Mucosa of descending colon (tissue), 3 donors: ENCODE measurements around the gene UFD1. TPM values are rescaled to one million over a fixed set of nuclear protein-coding genes. Genes with fewer than 3 reads are reported as not detected.

Experiments
- ATAC-seq: fragments of 200-7000 bp; cut with Tn5 transposase; one replicate; pipeline ENCODE4 v1.9.1; 2020; ENCODE audit warnings: mild to moderate bottlenecking, moderate library complexity
- DNase-seq, 3 donors: peaks; one replicate each; pipeline ENCODE4 v3.0.0-alpha.2; 2020
- H3K36me3 ChIP-seq: fragments of 200-600 bp; one replicate; pipeline ENCODE4 v1.8.0; 2021; ENCODE audit warnings: low read depth, mild to moderate bottlenecking
- H3K4me1 ChIP-seq: fragments of 200-600 bp; one replicate; pipeline ENCODE4 v1.8.0; 2021; ENCODE audit warnings: low read depth, mild to moderate bottlenecking
- H3K4me3 ChIP-seq: fragments of 200-600 bp; one replicate; pipeline ENCODE4 v1.8.0; 2021; ENCODE audit warnings: mild to moderate bottlenecking
- H3K9me3 ChIP-seq: fragments of 200-600 bp; one replicate; pipeline ENCODE4 v1.8.0; 2021; ENCODE audit warnings: mild to moderate bottlenecking
- intact Hi-C, 2 donors: fragments of 100-400 bp; cut with DNase I in 1 of 2; cut with micrococcal nuclease in 1 of 2; formaldehyde crosslinking; loops; one replicate each; pipeline versions ENCODE4 v1.11.0 to v1.11.1; 2022; cut with DNase I, micrococcal nuclease
- total RNA-seq, 3 donors: library from RNA; stranded (reverse); fragmentation: NEBNext Ultra II Directional in 2 of 3; extraction: Animal tissue kit (Norgen Biotek cat#: 25700) in 2 of 3; gene quantifications; one replicate each; pipeline versions ENCODE4 v1.2.1 to v1.2.4, GENCODE V29; 2021 to 2023
- TF ChIP-seq, protein P1 (sequence below): fragments of 200-600 bp; IDR thresholded peaks from one replicate; pipeline ENCODE4 v1.8.0; 2022; ENCODE audit warnings: antibody characterized with exemption, mild to moderate bottlenecking
- donor health status: DM: no; HTN: no; CAD: no; lungs with moderate emphysema.
- donor health status: DM: no; HTN: no; CAD: no.
- donor health status: DM: no; HTN: yes; CAD: no.

The UFD1 gene
- total RNA-seq, 3 donors from 2014 or later, result 48.5 to 71.0 (median 49.9) TPM

DNA sequence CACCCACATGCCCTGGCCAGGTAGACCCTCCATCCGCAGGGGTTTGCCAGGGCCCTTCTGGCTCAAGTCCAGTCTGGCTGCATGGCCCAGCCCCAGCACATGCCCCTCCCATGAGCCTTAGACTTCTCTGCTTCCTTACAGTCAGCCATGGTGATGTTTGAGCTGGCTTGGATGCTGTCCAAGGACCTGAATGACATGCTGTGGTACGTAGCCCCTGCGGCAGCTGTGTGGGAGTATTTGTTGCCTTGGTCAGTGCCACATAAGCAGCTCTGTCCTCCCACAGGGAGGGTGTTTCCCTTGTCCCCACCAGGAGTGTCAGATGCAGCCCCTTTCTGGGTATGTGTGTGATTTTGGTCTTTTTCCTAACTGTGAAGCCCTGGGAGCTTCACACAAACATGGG is 18.3 kb upstream of the UFD1 start:
- Histone ChIP-seq H3K4me1 (no peaks in the 10 kb centered on the region), H3K4me3 (no peak overlapping the region), H3K36me3 (no peaks in the 10 kb centered on the region), H3K9me3 (no peaks in the 10 kb centered on the region)
- ATAC-seq, result no peak
- DNase-seq, result no peak
- intact Hi-C loops, result no loop called here
- TF ChIP-seq, protein P1, sequence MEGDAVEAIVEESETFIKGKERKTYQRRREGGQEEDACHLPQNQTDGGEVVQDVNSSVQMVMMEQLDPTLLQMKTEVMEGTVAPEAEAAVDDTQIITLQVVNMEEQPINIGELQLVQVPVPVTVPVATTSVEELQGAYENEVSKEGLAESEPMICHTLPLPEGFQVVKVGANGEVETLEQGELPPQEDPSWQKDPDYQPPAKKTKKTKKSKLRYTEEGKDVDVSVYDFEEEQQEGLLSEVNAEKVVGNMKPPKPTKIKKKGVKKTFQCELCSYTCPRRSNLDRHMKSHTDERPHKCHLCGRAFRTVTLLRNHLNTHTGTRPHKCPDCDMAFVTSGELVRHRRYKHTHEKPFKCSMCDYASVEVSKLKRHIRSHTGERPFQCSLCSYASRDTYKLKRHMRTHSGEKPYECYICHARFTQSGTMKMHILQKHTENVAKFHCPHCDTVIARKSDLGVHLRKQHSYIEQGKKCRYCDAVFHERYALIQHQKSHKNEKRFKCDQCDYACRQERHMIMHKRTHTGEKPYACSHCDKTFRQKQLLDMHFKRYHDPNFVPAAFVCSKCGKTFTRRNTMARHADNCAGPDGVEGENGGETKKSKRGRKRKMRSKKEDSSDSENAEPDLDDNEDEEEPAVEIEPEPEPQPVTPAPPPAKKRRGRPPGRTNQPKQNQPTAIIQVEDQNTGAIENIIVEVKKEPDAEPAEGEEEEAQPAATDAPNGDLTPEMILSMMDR, result no peak

DNA sequence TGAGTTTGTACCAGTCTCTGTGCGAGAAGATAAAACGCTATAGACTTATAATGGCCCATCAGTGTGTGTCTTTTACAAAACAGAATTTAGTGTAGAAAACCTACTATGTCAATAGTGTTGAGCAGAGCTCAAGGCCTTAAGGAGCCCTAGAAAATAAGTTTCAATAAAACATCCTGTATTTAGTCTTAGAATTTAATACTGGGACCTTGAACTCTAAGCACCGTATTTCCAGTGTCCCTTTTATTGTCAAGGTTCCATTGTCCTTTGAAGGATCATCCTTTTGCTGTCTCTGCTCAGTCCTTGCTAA is 17.3 kb upstream of the UFD1 start:
- intact Hi-C loops, result no loop called here
- no peaks in the 10 kb centered on the region for H3K36me3 ChIP-seq
- no peaks in the 10 kb centered on the region for H3K9me3 ChIP-seq
- no peak overlapping the region for H3K4me3 ChIP-seq
- ATAC-seq (no peak), DNase-seq (no peak)
- H3K4me1 ChIP-seq, result no peaks in the 10 kb centered on the region
- TF ChIP-seq, protein P1, result no peak

DNA sequence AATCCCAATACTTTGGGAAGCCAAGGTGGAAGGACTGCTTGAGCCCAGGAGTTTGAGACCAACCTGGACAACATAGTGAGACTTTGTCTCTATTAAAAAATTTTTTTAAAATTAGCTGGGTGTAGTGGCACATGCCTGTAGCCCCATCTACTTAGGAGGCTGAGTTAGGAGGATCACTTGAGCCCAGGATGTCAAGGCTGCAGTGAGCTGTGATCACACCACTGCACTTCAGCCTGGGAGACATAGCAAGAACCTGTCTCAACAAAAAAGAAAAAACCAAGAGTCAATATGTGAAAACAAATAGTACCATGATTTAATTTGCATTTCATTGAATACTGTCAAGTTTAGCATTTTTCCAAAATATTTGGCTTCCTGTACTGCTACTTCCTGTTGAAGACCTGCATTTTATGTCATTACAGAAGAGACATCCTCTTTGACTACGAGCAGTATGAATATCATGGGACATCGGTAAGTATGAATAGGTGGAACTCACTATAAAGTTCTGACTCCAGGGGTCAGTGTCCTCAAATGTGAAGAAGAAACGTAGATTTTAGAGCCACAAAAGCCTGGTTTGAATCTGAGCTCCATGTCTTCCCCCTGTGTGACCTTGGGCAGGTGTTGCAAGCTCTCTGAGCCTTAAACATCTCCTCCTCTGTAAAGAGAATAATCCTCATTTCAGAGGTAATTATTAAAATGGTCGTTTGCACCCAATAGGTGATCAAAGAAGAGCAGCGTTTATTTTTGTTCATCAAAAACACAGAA is 16.8 kb upstream of the UFD1 start:
- Histone ChIP-seq H3K9me3 (no peaks in the 10 kb centered on the region), H3K4me1 (no peaks in the 10 kb centered on the region), H3K4me3 (no peak overlapping the region), H3K36me3 (no peaks in the 10 kb centered on the region)
- DNase-seq, result no peak
- TF ChIP-seq, protein P1, result no peak
- intact Hi-C loops, result no loop called here
- no peak for ATAC-seq

DNA sequence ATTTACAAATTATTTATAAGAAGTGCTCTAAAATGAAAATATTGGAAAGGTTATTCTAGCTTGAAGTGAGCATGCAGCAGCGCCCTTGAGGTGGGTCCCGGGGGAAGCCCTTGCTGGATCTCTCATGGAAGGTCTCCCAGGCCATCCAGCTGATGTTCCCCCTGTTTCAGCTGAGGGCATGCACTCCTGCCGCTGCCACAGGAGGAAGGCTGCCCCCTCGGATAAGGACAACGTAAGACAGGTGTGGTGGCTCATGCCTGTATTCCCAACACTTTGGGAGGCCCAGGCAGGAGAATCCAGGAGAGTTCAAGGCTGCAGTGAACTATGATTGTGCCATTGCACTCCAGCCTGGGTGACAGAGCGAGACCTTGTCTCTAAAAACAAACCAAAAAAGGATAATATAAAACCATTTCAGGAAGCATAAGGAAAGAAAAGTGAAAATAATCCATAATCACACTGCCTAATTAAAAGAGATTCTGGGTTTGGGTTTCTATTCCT is 15.7 kb upstream of the UFD1 start:
- no peak for DNase-seq
- H3K4me1 ChIP-seq, result no peaks in the 10 kb centered on the region
- no peak overlapping the region for H3K4me3 ChIP-seq
- no peaks in the 10 kb centered on the region for H3K9me3 ChIP-seq
- ATAC-seq, result no peak
- TF ChIP-seq, protein P1, result no peak
- intact Hi-C loops, result no loop called here
- no peaks in the 10 kb centered on the region for H3K36me3 ChIP-seq

DNA sequence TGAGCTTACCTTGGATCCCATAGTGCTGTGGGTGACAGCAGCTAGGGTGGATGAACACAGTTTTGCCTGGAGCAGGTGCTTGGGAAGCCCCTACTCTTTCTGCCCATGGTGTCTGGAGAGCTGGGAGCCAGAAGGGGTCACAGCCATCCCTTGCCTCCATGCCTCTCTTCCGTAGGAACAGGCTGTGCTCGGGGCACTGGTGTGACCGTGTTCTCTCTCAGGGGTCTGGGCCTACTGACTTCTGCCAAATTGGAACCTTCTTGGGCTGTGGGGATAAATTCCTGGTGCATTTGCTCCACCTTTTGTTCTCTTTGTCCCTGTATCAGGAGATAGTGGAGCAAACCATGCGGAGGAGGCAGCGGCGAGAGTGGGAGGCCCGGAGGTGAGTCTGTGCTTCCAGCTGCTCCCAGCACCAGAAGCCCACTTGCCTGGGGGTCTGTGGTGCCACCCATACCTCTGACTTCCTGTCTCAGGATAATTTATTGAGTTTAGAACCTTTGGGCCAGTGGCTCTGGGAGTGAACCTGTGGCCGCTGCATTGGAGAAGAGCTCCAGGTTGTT is 15.1 kb upstream of the UFD1 start:
- TF ChIP-seq, protein P1, result no peak
- DNase-seq (no peak), ATAC-seq (no peak)
- Histone ChIP-seq H3K36me3 (no peaks in the 10 kb centered on the region), H3K4me1 (no peaks in the 10 kb centered on the region), H3K9me3 (no peaks in the 10 kb centered on the region), H3K4me3 (no peak overlapping the region)
- intact Hi-C loops, result no loop called here
